HepG2 (cell line): ENCODE data around the gene MGAT5. TPM values are rescaled to one million over a fixed set of nuclear protein-coding genes. Genes with fewer than 3 reads are reported as not detected.

Experiments
- GFI1 ChIP-seq: sonication (generic); formaldehyde crosslinking; IDR thresholded peaks from 2 replicates; pipeline ENCODE4 v1.5.0; 2020; ENCODE audit warnings: missing genetic modification reagents, mild to moderate bottlenecking, borderline replicate concordance
- HMGA1 ChIP-seq: sonication (generic); formaldehyde crosslinking; conservative IDR thresholded peaks from 2 replicates; pipeline ENCODE4 v1.4.0; 2020; ENCODE audit warnings: missing genetic modification reagents
- LCORL ChIP-seq, 2 experiments: fragments of 450-650 bp in 1 of 2; sonication (generic) in 1 of 2; formaldehyde crosslinking in 1 of 2; IDR thresholded peaks; 2 replicates each; pipeline versions ENCODE4 v1.5.0 to v1.6.1; 2017 to 2020; ENCODE audit warnings: antibody characterized with exemption in 1 of 2, missing genetic modification reagents in 1 of 2
- MAFG ChIP-seq: sonication (generic); formaldehyde crosslinking; IDR thresholded peaks from 2 replicates; pipeline ENCODE4 v1.5.1; 2020; ENCODE audit warnings: mild to moderate bottlenecking, missing genetic modification reagents
- MLLT10 ChIP-seq: sonication (generic); formaldehyde crosslinking; IDR thresholded peaks from 2 replicates; pipeline ENCODE4 v1.4.0; 2020; ENCODE audit warnings: missing genetic modification reagents
- NFE2L1 ChIP-seq: sonication (generic); formaldehyde crosslinking; IDR thresholded peaks from 2 replicates; pipeline ENCODE4 v1.4.0; 2020; ENCODE audit warnings: missing genetic modification reagents, mild to moderate bottlenecking, borderline replicate concordance
- PREB ChIP-seq: sonication (generic); formaldehyde crosslinking; IDR thresholded peaks from 2 replicates; pipeline ENCODE4 v1.4.0; 2020; ENCODE audit warnings: missing genetic modification reagents
- RERE ChIP-seq: IDR thresholded peaks from 2 replicates; pipeline ENCODE4 v1.6.1; 2016; ENCODE audit warnings: low read depth, missing genetic modification reagents, missing compliant biosample characterization
- SRF ChIP-seq: IDR thresholded peaks from 2 replicates; pipeline ENCODE4 v1.6.1; 2011; ENCODE audit warnings: mild to moderate bottlenecking, low read depth, low read length, moderate library complexity
- TEF ChIP-seq: sonication (generic); formaldehyde crosslinking; IDR thresholded peaks from 2 replicates; pipeline ENCODE4 v1.5.0; 2020; ENCODE audit warnings: missing genetic modification reagents
- ZFX ChIP-seq: sonication (generic); formaldehyde crosslinking; IDR thresholded peaks from 2 replicates; pipeline ENCODE4 v1.4.0; 2020; ENCODE audit warnings: mild to moderate bottlenecking, low read depth, missing genetic modification reagents, moderate library complexity
- ZNF280D ChIP-seq: sonication (generic); formaldehyde crosslinking; IDR thresholded peaks from 2 replicates; pipeline ENCODE4 v1.5.1; 2020; ENCODE audit warnings: mild to moderate bottlenecking, missing genetic modification reagents
- ZNF333 ChIP-seq: sonication (generic); formaldehyde crosslinking; IDR thresholded peaks from 2 replicates; pipeline ENCODE4 v1.4.0; 2020; ENCODE audit warnings: mild to moderate bottlenecking, missing genetic modification reagents, borderline replicate concordance
- ZNF337 ChIP-seq: sonication (generic); formaldehyde crosslinking; IDR thresholded peaks from 2 replicates; pipeline ENCODE4 v1.5.1; 2020; ENCODE audit warnings: missing genetic modification reagents, low read depth, mild to moderate bottlenecking, borderline replicate concordance
- ZNF430 ChIP-seq: sonication (generic); formaldehyde crosslinking; IDR thresholded peaks from 2 replicates; pipeline ENCODE4 v1.9.0; 2021; ENCODE audit warnings: mild to moderate bottlenecking, missing genetic modification reagents
- ZNF577 ChIP-seq: sonication (generic); formaldehyde crosslinking; IDR thresholded peaks from 2 replicates; pipeline ENCODE4 v1.4.0; 2020; ENCODE audit warnings: mild to moderate bottlenecking, low read depth, missing genetic modification reagents, borderline replicate concordance
- ZNF800 ChIP-seq: sonication (generic); formaldehyde crosslinking; IDR thresholded peaks from 2 replicates; pipeline ENCODE4 v1.4.0; 2020; ENCODE audit warnings: missing genetic modification reagents
- polyA plus RNA-seq, 8 experiments: library from polyadenylated mRNA; depleted of rRNA in 3 of 8; stranded (reverse) in 7 of 8; unstranded in 1 of 8; fragments of >200 nt; fragmentation: Illumina TruSeq in 4 of 8; extraction: Trizol in 4 of 8; gene quantifications; 2 replicates each; pipeline versions ENCODE4 v1.2.1 to v1.2.3, GENCODE V29; 2011 to 2016; ENCODE audit warnings: low read depth in 4 of 8, missing spikeins in 1 of 8, mixed read lengths in 1 of 8; ENCODE audit not compliant: insufficient read depth in 1 of 8
- total RNA-seq, 5 experiments: library from RNA; depleted of rRNA; stranded (reverse); fragments of >200 nt; fragmentation: Illumina TruSeq; extraction: Trizol; gene quantifications; 2 replicates each; pipeline ENCODE4 v1.2.3, GENCODE V29; 2016; ENCODE audit warnings: low read depth in 1 of 5

MGAT5 gene
- total and polyA plus RNA-seq, 2 of the 13 experiments (the other 11 are each of a cell fraction or from before 2014, with no cell fraction given) = 33.1 to 60.2 TPM

GRCh38 chr2:134432435-134432883 lies 178.6 kb downstream of the MGAT5 start (continued):
- TF ChIP-seq ZNF800 (0 out of 2 replicates have a peak, but pooled peaks have one; percentile 53), HMGA1 (no peak), ZNF430 (0 out of 2 replicates have a peak, but pooled peaks have one; percentile 59), TEF (CRISPR knock-in tag) (peak; percentile 95), RERE (CRISPR knock-in tag) (peak; percentile 73), PREB (CRISPR knock-in tag) (no peak), LCORL (IDR thresholded peaks at IDR 0.05) (no peak), LCORL (CRISPR knock-in tag; IDR thresholded peaks at IDR 0.05) (peak; percentile 77), ZNF333 (CRISPR knock-in tag) (no peak), SRF (no peak), ZNF337 (CRISPR knock-in tag) (no peak), ZFX (CRISPR knock-in tag) (peak; percentile 46; the same call in 1 of the 2 replicates), ZNF577 (CRISPR knock-in tag) (no peak), ZNF280D (CRISPR knock-in tag) (peak; percentile 36; the same call in 1 of the 2 replicates), GFI1 (CRISPR knock-in tag) (peak; percentile 93), MAFG (no peak), NFE2L1 (CRISPR knock-in tag) (no peak), MLLT10 (CRISPR knock-in tag) (no peak)
